Panc1 (cell line): ENCODE results near the gene THSD7A. TPM values are rescaled to one million over a fixed set of nuclear protein-coding genes. Genes with fewer than 3 reads are reported as not detected.

ENCODE experiments used
- ATAC-seq: fragments of 200-7000 bp; cut with Tn5 transposase; 2 replicates; pipeline ENCODE4 v1.9.1; 2020; ENCODE audit warnings: mild to moderate bottlenecking, moderate library complexity
- BruUV-seq: library from RNA; stranded (reverse); fragments of 400-500 nt; replicated peaks from 2 replicates; lab custom pipeline; 2021; lab: Mats Ljungman, UMichigan
- CTCF ChIA-PET: fragments of 300-600 bp; sonication (Branson Sonifier 250); formaldehyde crosslinking; loops from one replicate; lab custom pipeline; 2022; ENCODE audit warnings: antibody characterized with exemption; lab: Charles Lee
- POLR2A ChIA-PET: fragments of 300-600 bp; sonication (Branson Sonifier 250); formaldehyde crosslinking; loops from one replicate; lab custom pipeline; 2022; ENCODE audit warnings: antibody characterized with exemption; lab: Charles Lee
- DNase-seq: peaks from one replicate; pipeline ENCODE4 v3.0.0-alpha.2; 2010; ENCODE audit warnings: low read depth, low spot score
- H3K27ac ChIP-seq: 2 replicates; pipeline ENCODE4 v1.5.1; 2011; ENCODE audit warnings: mild to moderate bottlenecking, low read length, inconsistent platforms
- H3K27me3 ChIP-seq: fragments of 200-500 bp; sonication (Bioruptor generic); 2 replicates; pipeline ENCODE4 v1.6.0; 2014; ENCODE audit warnings: low read length, inconsistent platforms; ENCODE audit not compliant: control insufficient read depth, insufficient read depth
- H3K36me3 ChIP-seq: fragments of 200-500 bp; sonication (Bioruptor generic); 2 replicates; pipeline ENCODE4 v1.5.1; 2014; ENCODE audit warnings: inconsistent platforms, mild to moderate bottlenecking, low read length, moderate library complexity; ENCODE audit not compliant: control insufficient read depth, insufficient read depth
- H3K4me1 ChIP-seq: 2 replicates; pipeline ENCODE4 v1.5.1; 2011; ENCODE audit warnings: inconsistent platforms, mild to moderate bottlenecking, low read length, moderate library complexity; ENCODE audit not compliant: control insufficient read depth, insufficient read depth
- H3K4me3 ChIP-seq, 2 experiments: 2 replicates each; pipeline ENCODE4 v1.5.1; 2011 to 2012; ENCODE audit warnings: low read depth in 2 of 2, low read length in 2 of 2, mild to moderate bottlenecking in 2 of 2, inconsistent platforms in 1 of 2, moderate library complexity in 1 of 2
- H3K9me3 ChIP-seq: fragments of 200-500 bp; sonication (Bioruptor generic); 2 replicates; pipeline ENCODE4 v1.5.1; 2014; ENCODE audit warnings: low read depth, mild to moderate bottlenecking, inconsistent platforms, low read length, moderate library complexity; ENCODE audit not compliant: control insufficient read depth, insufficient read depth
- POLR2AphosphoS5 ChIP-seq: IDR thresholded peaks from 2 replicates; pipeline ENCODE4 v1.6.1; 2012; ENCODE audit warnings: mild to moderate bottlenecking, low read depth, low read length, moderate library complexity
- SIN3A ChIP-seq: IDR thresholded peaks from 2 replicates; pipeline ENCODE4 v1.6.1; 2012; ENCODE audit warnings: low read depth, mild to moderate bottlenecking, low read length, moderate library complexity, borderline replicate concordance; ENCODE audit not compliant: insufficient read depth
- TCF7L2 ChIP-seq: IDR thresholded peaks from 2 replicates; pipeline ENCODE4 v1.6.1; 2011; ENCODE audit warnings: mild to moderate bottlenecking, low read depth, low read length, inconsistent platforms
- in situ Hi-C: cut with HindIII; loops from 2 replicates; pipeline ENCODE4 v1.10.0; 2016; ENCODE audit warnings: low sequenced_read_pairs, low pct_unique_long_range_greater_than_20kb
- intact Hi-C: fragments of 100-400 bp; cut with micrococcal nuclease; formaldehyde crosslinking; loops from one replicate; pipeline ENCODE4 v1.10.0; 2022; ENCODE audit not compliant: unreplicated experiment
- total RNA-seq: library from RNA; stranded (reverse); gene quantifications from one replicate; pipeline ENCODE4 v1.2.1, GENCODE V29; 2021; ENCODE audit not compliant: unreplicated experiment
- TF ChIP-seq, protein P1 (sequence below): fragments of 450-650 bp; IDR thresholded peaks from 2 replicates; pipeline ENCODE4 v1.5.1; 2017; ENCODE audit warnings: mild to moderate bottlenecking
- TF ChIP-seq, protein P2 (sequence below), 2 experiments: IDR thresholded peaks; 2 replicates each; pipeline ENCODE4 v1.6.1; 2011 to 2012; ENCODE audit warnings: low read depth in 2 of 2, control low read depth in 1 of 2, low read length in 1 of 2, mild to moderate bottlenecking in 1 of 2, moderate library complexity in 1 of 2; ENCODE audit not compliant: insufficient read depth in 1 of 2

Gene THSD7A
- total RNA-seq, 1 experiment from 2014 or later = 38.6 TPM

DNA sequence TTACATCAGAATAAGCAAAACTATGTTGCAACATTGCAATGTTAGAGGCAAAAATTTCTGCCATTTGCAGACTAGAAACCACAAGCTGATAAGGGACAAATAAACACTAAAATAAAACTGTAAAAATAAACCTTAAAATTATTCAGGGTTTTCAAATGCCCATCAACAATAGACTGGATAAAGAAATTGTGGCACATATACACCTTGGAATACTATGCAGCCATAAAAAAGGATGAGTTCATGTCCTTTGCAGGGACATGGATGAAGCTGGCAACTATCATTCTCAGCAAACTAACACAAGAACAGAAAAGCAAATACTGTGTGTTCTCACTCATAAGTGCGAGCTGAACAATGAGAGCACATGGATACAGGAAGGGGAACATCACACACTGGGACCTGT is 473.4 kb downstream of the THSD7A start:
- peaks cover 9% of the 10 kb centered on the region for H3K27me3 ChIP-seq
- H3K4me3 ChIP-seq = no peak overlapping the region
- ATAC-seq = no peak
- intact Hi-C loops = no loop called here
- in situ Hi-C loops = no loop called here
- no peaks in the 10 kb centered on the region for H3K9me3 ChIP-seq
- DNase-seq = no peak
- POLR2A ChIA-PET = no interaction called here
- TF ChIP-seq, protein P1, sequence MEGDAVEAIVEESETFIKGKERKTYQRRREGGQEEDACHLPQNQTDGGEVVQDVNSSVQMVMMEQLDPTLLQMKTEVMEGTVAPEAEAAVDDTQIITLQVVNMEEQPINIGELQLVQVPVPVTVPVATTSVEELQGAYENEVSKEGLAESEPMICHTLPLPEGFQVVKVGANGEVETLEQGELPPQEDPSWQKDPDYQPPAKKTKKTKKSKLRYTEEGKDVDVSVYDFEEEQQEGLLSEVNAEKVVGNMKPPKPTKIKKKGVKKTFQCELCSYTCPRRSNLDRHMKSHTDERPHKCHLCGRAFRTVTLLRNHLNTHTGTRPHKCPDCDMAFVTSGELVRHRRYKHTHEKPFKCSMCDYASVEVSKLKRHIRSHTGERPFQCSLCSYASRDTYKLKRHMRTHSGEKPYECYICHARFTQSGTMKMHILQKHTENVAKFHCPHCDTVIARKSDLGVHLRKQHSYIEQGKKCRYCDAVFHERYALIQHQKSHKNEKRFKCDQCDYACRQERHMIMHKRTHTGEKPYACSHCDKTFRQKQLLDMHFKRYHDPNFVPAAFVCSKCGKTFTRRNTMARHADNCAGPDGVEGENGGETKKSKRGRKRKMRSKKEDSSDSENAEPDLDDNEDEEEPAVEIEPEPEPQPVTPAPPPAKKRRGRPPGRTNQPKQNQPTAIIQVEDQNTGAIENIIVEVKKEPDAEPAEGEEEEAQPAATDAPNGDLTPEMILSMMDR = no peak
- TF ChIP-seq, protein P2, sequence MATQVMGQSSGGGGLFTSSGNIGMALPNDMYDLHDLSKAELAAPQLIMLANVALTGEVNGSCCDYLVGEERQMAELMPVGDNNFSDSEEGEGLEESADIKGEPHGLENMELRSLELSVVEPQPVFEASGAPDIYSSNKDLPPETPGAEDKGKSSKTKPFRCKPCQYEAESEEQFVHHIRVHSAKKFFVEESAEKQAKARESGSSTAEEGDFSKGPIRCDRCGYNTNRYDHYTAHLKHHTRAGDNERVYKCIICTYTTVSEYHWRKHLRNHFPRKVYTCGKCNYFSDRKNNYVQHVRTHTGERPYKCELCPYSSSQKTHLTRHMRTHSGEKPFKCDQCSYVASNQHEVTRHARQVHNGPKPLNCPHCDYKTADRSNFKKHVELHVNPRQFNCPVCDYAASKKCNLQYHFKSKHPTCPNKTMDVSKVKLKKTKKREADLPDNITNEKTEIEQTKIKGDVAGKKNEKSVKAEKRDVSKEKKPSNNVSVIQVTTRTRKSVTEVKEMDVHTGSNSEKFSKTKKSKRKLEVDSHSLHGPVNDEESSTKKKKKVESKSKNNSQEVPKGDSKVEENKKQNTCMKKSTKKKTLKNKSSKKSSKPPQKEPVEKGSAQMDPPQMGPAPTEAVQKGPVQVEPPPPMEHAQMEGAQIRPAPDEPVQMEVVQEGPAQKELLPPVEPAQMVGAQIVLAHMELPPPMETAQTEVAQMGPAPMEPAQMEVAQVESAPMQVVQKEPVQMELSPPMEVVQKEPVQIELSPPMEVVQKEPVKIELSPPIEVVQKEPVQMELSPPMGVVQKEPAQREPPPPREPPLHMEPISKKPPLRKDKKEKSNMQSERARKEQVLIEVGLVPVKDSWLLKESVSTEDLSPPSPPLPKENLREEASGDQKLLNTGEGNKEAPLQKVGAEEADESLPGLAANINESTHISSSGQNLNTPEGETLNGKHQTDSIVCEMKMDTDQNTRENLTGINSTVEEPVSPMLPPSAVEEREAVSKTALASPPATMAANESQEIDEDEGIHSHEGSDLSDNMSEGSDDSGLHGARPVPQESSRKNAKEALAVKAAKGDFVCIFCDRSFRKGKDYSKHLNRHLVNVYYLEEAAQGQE (IDR thresholded peaks at IDR 0.05; ENCODE audit: insufficient read depth in 1 of 2, low read depth in 2 of 2, low read length in 1 of 2) = no peak
- no peak for TF ChIP-seq TCF7L2
- TF ChIP-seq POLR2AphosphoS5 = no peak
- TF ChIP-seq SIN3A = no peak
- no peaks in the 10 kb centered on the region for H3K4me1 ChIP-seq
- no peaks in the 10 kb centered on the region for H3K36me3 ChIP-seq
- BruUV-seq = no TSS peak
- no peak overlapping the region for H3K27ac ChIP-seq
- CTCF ChIA-PET = no interaction called here

DNA sequence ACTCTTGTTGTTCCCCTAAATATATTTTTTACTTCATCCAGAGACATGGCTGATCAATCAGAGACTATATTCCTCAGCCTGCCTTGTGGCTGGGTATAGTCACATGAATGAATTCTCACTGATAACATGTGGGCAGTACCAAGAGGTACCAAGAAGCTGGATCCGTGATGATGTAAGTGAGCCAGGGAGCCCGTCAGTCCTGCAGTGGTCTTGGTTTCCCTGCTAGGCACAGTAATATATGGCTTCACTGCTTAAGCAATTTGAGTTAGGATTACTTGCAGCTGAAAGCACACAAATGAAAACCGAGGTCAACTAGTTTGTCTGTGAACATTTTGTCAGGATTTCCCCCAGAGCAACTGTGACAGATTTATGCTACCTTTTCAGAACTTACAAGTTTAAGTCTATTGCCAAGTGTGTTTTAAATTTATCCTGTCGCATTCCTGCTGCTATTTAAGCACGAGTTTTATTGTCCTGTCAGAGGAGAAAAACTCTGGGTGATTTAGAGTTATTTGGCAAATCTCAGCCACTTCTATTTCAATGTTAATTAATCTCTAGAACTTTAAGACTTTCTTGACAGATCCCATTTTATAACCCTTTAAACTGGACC is 476.5 kb downstream of the THSD7A start:
- ATAC-seq = no peak
- in situ Hi-C loops = no loop called here
- intact Hi-C loops = no loop called here

More for the DNA sequence above, 476.5 kb downstream of the THSD7A start:
- no peak for DNase-seq
- no peaks in the 10 kb centered on the region for H3K4me1 ChIP-seq
- BruUV-seq = no TSS peak
- H3K27me3 ChIP-seq = peaks cover 17% of the 10 kb centered on the region
- H3K9me3 ChIP-seq = no peaks in the 10 kb centered on the region
- no peak overlapping the region for H3K27ac ChIP-seq
- POLR2A ChIA-PET = interaction anchor here (0.6 to 0.7 kb wide), 2 partner anchors 22 to 1166 kb away, joined by 3 to 12 read pairs; no protein-coding TSS in a partner anchor
- CTCF ChIA-PET = no interaction called here
- H3K36me3 ChIP-seq = no peaks in the 10 kb centered on the region
- no peak overlapping the region for H3K4me3 ChIP-seq
- TF ChIP-seq, protein P2 (IDR thresholded peaks at IDR 0.05; ENCODE audit: insufficient read depth in 1 of 2, low read depth in 2 of 2, low read length in 1 of 2) = no peak
- TF ChIP-seq, protein P1 = no peak
